Activated CD8-positive, alpha-beta memory T cell treated with anti-CD3 and anti-CD28 coated beads, Interleukin-2, amount 50 U/mL, for 1 hour (primary cell): ENCODE results near the gene TCP11L1.
"Not testable (repeated sequence)": the region's sequence is repeated elsewhere in the genome, so short reads cannot be mapped to it uniquely, and the experiment has no call there.

Source experiments
- DNase-seq: peaks from one replicate; pipeline ENCODE4 v3.0.0-alpha.2; 2020; ENCODE audit errors: extremely low read depth

The TCP11L1 gene

GRCh38 chr11:33029218-33029617 is 10.2 kb upstream of the TCP11L1 start:
- not testable (repeated sequence) for DNase-seq

GRCh38 chr11:33033493-33033892 is 5.9 kb upstream of the TCP11L1 start:
- DNase-seq = no peak

- DNase-seq = no peak
These were observed 4.4 kb upstream of the TCP11L1 start for GRCh38 chr11:33035011-33035410.

- no peak for DNase-seq
These were observed 875 bp downstream of the TCP11L1 start for GRCh38 chr11:33040033-33040861.

GRCh38 chr11:33040862-33041453 is 1.6 kb downstream of the TCP11L1 start:
- DNase-seq = no peak

GRCh38 chr11:33043221-33043830 is 4.0 kb downstream of the TCP11L1 start:
- DNase-seq = no peak

GRCh38 chr11:33044285-33044756 is 4.9 kb downstream of the TCP11L1 start:
- no peak for DNase-seq

- DNase-seq = no peak
These were observed 6.3 kb downstream of the TCP11L1 start for GRCh38 chr11:33045551-33046255.

- DNase-seq = not testable (repeated sequence)
These were observed 9.3 kb downstream of the TCP11L1 start for GRCh38 chr11:33048701-33049100.

GRCh38 chr11:33049565-33050408 is 10.4 kb downstream of the TCP11L1 start:
- not testable (repeated sequence) for DNase-seq

- no peak for DNase-seq
These were observed 12.9 kb downstream of the TCP11L1 start for GRCh38 chr11:33052231-33052630.

GRCh38 chr11:33055375-33055774 is 16.0 kb downstream of the TCP11L1 start:
- no peak for DNase-seq

GRCh38 chr11:33057284-33057683 is 17.9 kb downstream of the TCP11L1 start:
- no peak for DNase-seq

GRCh38 chr11:33059331-33060007 is 20.1 kb downstream of the TCP11L1 start:
- no peak for DNase-seq

- DNase-seq = no peak
These were observed 20.9 kb downstream of the TCP11L1 start for GRCh38 chr11:33060271-33060670.

- no peak for DNase-seq
These were observed 22.8 kb downstream of the TCP11L1 start for GRCh38 chr11:33062137-33062536.

GRCh38 chr11:33063326-33063881 is 24.0 kb downstream of the TCP11L1 start:
- no peak for DNase-seq

GRCh38 chr11:33064033-33064825 is 24.9 kb downstream of the TCP11L1 start:
- DNase-seq = no peak

- DNase-seq = no peak
These were observed 25.5 kb downstream of the TCP11L1 start for GRCh38 chr11:33064866-33065265.
